NCI-H1930 (cell line): Measurements from ENCODE around the gene CCBE1.

Source experiments
- DNase-seq, 2 experiments: peaks; one replicate each; lab custom pipeline; 2025; lab: John Stamatoyannopoulos, UW

Gene CCBE1

DNA sequence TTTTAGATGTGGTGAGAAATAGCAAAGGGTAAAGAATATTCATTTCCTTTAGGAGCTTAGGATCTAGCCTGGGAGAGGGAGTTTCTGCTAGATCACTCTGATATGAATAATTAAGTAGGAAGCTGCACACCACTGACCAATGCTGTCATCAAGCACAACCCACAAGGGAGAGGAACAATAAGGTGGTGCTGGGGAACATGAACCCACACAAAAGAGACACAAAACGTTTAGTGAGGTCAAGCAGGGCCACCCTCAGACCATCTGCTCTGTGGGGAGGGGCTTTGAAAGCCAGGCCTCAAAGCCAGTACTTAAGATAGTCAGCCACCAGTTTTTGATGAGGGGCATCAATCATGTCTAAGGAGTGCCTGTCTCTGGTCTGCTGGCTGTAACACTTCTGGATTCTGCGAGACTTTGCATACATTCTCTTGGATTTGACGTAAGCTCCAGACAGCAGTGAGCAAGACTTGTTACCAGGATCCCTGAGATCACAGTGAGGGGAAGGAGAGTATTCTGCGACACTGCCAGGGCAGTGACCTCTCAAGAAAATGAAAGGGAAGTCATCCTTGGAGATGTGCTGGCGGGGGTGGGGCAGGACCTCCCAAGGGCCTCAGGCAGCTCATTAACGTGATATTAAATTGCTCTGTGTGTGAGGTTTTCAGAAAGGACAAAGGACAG, 127.0 kb downstream of the CCBE1 start:
- no peak for DNase-seq

DNA sequence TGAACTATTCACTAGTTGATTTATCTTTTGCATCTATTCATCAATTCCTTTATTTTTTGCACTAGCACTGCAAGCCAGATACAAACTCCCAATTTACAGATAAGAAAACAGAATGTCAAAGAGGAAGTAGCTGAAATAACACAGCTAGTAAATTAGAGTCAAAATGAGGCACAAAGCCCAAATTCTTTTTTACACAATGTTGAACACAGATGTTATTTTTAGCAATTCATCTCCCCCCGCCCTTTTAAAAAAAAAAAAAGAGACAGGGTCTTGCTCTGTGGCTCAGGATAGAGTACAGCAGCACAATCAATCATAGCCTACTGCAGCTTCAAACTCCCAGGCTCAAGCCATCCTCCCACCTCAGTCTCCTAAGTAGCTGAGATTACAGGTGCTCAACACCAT, 127.8 kb downstream of the CCBE1 start:
- no peak for DNase-seq

DNA sequence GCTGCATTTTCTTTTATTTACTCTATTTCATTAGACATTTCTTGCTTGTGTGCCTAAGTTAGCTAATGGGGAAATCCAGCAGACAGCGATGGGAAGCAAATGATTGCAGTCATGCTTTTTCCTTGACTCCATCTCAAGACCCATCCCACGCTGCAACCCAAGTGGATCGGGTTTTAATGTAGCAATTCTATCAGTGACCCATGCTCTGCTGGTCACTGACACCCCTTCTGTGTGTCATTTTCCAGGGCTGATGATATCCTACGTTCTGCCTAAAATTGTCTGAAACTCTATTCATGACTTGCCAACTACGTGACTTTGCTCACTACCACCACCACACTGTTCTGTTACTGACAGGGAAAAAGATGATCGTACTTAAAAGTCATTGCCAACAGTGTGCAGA, 129.8 kb downstream of the CCBE1 start:
- DNase-seq: no peak

DNA sequence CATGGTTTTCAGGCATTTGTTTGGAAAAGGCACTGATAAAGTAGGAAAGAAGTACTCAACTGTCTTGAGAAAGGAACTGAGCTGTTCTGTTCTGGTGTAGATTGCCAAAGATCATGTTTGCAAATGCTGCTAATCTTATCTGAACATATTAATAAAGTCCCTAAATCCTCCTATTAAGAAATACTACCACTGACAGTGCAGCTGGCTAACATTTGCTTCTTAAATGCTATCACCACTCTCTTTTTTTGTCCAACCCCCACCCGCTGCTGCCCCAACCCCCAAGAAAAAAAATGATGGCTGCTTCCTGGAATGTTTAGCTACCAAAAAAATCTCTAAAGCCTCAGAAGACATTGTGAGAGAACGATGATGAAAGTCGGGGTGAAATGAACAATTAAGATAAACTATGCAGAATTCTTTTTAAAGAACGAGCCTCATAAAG, 130.7 kb downstream of the CCBE1 start:
- DNase-seq: no peak

DNA sequence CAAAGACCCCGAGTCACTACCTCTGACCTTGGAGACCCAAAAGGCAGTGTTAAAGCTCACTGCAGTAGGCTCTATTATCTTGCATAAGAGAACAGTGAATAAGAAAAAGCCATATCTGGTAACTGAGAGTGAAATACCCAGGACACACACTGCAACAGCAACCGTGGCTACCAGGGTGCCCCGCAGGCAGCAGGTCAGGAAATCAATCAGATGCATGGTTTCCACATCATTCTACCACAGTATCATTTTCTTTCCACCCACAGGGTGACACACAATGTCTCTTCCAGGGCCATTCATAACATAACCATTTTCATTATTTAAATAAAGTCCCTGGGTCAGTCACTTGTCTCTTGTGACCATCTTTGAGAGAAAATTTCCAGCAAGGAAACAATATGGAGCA, 131.3 kb downstream of the CCBE1 start:
- no peak for DNase-seq

DNA sequence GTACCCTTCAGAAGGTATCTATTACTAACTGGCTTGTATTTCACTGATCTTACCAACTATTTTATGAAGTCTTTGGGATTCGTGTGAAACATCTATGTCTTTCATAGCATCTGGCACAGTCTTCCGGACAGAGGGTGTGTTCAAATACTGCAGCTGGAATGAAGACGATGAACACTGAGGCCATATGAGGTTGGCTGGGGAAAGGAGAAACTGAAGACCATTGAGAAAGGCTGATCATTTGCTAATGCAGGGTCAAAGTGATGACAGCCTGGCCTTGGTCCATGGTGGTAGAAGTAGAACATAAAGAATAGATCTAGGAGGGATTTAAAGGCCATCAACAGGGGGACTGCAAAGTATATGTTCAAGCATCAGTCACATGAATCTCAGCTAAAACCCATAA, 132.7 kb downstream of the CCBE1 start:
- DNase-seq: no peak

DNA sequence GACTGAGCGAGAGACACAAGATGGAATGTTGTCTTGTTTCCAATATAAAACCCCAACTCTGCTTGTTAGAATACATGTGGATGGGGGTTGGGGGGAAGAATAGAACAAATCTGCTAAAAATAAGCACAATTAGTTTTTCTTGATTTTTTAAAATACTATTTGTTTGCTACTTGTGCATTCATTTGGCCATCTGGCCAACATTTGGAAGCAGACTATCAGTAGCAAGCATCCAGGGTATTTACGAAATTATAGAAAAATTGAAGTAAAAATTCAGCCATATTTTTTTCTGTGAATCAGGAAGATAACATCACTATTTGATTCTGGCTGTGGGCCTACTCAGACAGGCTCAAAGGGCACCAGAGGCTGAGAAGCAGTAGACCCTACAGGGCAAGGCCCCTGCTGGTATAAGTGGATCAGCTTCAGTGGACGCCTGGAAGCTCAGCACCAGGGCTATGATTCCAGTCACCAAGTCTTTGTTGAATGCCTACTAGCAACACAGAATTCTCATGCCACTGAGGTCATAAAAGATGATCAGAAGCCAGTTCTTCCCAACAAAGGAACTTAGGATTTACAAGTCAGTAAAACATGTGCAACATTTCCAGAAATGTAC, 133.9 kb downstream of the CCBE1 start:
- DNase-seq: no peak

DNA sequence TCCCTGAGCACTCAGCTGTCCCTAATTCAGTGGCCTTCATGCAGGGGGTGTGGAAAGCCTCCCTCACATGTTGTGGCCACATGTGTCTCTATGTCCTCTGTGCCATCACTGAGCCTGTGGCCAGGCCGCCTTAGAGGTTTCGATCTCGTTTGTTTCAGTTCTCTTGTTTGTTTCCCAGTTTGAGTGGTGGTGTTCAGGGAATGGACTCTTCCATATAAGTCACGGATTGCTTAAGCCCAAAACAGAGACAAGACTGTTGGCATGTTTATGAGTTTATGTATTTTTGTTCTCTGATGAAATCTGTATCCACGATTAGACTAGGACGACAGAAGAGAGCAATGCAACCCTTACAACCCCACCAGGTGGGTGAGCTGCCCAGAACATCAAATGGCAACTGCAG, 134.5 kb downstream of the CCBE1 start:
- DNase-seq: no peak

DNA sequence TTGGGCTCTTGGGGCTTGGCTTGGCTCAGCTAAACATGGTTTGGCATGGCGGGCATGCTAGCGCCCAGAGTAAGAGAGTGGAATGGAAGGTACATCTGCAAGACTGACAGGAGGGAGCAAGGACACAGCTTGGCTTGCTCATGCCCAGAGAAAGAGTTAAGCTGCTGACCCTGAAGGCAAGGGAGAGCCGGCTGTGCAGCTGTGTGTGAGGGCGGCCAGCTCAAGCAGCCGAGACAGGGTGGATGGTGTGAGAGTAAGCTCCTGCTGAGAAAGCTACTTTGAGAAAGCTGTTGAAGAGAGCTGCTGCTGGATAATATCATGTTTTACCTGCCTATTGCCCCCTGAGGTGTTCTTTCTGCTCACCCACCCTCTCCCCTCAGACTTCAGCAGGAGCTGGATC, 135.6 kb downstream of the CCBE1 start:
- DNase-seq: no peak

DNA sequence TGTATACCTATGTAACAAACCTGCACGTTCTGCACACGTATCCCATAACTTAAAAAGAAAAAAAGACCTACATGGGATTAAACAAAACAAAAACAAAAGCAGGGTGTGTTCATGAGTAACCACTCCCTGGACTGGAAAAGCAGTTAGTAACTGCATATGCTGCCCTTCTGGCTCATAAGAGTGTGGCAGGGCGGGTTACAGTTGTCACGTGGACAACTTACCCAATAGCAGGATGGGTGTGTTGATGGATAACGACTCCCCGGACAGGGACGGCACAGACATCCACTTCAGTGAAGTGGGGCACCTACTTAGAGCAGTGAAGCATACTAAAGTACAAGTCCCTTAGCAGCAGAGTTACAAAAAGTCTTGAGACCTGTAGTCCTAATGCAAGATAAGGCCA, 136.7 kb downstream of the CCBE1 start:
- no peak for DNase-seq

DNA sequence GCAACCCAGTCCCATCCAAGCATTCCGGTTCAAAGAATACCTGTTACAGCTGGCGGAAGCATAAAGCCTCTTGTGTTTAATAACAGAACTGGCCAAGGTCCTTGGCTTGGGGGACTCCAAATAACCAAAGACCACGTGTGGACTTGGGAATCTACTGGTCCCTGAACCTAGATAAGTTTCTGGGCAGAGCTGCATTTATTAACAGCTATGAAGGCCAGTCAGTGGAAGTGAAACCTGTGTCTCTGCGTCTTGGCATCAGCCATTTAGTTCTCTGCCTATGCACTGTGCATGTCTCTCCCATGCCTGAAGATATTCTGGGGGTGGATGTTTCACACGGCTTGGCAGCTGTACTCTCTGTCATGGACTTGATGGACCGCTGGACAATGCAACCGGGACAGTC, 137.7 kb downstream of the CCBE1 start:
- no peak for DNase-seq

DNA sequence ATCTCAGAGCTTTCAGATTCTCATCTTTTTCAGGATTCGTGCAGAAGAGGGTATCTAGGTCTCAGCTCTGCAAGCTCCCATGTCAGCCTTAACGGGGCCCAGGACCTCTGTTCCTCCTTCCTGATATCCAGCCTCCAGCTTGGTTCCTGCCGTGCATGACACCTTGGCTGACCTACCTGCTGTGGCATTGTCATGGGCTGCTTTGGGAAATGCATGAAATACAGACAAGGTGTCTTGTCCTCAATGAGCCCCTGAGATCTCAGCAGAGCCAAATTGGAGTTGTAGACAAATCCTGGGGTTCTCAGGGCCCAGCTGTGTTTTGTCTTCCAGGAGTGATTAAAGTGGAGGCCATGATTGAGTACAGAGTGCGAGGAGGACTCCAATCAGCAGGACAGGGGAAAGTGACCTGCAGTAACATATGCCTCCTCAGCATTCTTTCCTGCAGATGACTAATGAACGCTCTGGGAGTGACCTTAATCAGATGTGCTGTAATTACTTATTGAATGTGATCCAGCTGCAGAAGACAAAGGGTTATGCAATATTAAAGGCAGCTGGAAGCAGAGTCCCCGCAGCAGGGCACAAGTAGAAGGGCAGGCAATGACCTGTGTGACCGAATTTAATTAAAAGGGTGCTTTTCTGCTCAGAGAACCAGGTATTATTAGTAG, 141.1 kb downstream of the CCBE1 start:
- no peak for DNase-seq

DNA sequence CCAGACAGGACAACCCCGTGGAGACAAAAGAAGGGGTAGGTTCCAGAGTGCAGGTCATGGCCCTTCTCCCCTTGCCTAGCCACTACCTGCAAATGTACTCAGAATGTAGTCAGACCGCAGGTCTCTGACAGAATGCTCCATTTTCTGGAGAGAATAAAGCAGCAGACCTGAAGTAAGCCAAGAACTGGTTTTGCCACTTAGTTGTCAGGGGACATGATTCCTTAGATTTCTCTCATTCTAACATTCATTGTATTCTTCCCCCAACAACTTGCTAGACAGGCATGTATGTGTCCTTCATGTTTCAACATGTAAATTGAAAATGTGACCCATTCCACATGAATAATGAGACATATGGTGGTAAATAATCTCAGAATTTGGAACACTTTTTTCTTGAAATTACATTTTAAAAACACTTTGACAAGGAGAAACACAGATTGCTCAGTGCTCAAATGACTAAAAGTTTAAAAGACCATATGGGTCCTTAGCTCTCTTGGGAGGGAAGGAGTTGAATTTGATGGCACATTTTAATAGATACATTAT, 142.4 kb downstream of the CCBE1 start:
- no peak for DNase-seq

DNA sequence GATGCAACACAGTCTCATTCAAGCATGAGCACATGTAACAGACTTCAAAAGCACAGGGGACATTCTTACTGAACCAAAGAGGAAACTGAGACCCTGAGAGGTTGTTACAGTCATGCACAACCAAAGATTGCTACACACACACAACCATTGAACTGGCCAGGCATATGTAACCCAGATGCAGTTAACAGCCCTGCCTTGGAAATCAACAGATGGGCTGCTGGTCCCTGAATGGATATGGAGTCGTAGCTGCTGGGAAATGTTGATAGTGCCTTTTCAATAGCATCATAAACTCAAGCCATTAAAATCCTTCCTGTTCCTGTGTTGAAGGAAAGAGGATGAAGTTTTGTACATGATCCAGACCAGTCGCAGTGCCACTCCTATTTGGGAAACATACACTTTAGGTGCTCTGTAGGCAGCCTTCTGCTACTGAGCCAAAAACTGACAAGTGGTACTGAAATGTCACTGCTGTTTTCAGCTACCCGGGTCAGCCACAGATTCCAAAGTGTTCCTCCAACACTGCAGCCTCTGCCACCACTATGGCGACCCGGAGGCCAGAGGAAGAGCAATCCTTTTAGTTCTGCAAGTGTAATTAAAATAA, 143.9 kb downstream of the CCBE1 start:
- no peak for DNase-seq

DNA sequence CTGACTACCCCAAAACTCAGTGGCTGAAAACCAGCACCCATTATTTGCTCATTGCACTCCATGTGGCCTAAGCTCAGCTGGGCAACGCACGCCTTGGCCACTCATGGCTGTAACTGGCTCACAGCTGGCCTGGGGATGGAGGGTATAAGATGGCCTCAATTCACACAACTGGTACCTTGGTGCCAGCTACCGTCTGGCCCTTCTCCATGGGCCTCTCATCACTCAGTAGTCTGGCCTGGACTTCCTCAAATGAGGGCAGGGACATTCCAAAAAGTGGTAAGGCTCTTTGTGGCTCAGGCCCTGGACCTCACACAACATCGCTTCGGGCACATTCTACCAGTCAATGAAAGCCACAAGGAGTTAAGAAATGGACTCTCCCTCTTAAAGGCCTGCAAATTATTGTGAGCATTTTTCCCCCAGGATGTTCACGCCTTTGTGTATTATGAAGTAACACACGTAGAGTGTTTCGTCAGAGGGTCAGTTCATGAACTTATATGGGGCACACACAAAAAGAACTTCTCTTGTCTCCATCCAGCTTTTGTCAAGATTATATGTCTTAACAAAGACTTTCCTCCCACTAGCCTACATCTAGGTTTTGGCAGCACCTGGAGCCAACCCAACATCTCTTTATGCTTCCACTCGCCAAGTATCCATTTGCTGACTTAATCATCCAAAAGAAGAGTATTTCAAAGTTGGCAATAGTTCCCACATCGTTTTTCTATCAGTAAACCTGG, 145.2 kb downstream of the CCBE1 start:
- no peak for DNase-seq

DNA sequence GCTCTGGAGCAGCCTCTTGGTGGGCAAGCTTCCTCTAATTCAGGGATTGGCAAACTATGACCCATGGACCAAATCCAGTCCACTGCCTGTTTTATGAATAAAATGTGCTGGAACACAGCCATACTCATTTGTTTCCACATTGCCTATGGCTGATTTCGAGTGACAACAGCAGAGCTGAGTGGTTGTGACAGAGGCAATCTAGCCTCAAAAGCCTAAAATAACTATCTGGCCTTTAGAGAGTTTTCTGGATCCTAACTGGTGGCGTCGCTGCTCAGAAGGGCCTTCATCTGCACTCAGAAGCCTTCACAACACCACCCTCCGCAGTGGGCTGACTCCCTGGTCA, 147.1 kb downstream of the CCBE1 start:
- DNase-seq: no peak

DNA sequence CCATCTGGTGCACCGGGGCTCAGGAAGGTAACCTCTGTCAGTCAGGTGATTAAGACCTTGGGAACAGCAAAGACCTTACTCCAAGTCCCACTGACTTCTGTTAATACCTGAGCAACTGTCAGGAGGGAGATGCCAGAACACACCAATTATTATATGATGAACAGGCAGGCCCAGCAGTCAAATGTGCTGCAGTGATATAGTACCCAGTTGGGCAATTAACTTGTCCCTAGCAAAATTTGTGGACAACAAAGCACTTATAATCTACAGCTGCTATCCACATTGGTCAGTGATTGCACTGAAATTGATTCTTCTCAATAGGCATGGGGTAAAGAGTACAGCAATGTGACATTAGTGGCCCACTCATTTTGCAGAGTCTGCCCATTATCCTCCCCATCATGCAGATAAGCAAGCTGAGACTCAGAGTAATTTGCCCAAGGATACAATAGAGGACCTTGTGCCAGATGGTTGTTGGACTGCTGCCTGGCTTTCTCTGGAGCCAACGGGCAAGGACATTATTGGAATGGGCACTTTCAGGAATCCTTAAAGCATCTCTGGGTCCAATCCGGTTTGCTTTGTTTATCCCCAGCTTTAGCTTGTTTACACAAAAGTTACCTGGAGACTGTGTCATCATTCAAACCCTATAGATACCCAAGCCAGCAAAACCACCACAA, 147.6 kb downstream of the CCBE1 start:
- DNase-seq: no peak

DNA sequence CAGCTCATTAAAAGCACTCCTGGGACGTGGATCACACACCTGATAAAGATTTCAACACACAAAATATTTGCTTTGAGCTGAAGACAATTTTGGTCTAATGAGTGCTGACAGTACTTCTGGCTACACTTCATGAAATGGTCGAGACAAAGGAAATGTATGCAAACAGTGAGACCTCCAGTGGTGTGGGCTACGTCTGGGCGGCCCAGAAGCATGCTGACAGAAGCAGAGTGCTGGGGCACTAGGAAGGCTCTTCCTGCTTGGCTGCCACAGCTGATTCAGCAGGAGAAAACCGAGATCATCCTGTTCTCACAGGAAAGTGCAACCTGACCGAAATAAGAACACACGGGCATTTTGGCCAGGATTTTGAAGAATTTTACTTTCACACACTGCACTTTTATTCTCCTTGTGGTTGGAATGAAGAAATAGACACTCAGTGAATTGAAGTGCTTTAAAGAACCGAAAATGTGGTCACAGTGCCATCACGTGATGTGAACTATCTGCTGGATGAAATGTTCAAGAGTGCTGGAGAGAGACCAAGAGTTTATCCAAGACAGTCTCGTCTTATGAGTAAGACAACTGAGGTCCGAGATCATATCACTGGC, 149.5 kb downstream of the CCBE1 start:
- no peak for DNase-seq

DNA sequence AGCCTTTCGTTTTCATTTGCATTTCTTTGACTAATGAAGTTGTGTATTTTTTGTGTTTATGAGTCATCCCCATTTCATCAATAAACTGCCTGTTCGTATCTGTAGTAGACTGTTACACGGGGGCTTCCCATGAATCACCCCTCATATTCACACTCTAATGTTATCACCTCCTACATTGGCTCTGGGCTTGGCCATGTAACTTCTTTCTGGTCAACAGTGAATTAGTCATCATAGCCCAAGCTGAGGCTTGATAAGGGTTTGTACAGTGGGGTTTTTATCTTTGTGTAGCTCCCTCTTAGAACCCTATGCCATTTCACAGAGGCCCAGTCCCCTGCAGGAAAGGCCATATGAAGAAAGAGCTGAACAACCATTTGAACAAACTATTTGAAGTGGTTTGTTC, 151.0 kb downstream of the CCBE1 start:
- DNase-seq: no peak

DNA sequence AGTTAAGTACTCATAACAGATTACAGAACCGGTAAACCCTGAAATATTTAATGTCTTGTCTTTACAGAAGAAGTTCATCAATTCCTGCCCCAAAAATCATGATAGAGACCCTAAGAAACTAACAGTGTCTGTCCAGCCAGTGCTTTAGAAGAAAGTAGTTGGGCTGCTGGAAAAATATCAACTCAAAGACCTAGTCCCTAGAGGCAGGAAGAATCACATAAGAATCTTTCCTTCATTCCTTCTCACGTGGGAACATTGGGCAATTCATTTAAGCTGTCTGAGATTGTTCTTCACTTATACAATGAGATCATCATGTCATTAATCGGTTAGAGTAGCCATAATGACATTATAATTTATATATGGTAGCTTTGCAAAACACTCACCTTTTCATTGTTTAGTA, 156.4 kb downstream of the CCBE1 start:
- DNase-seq: no peak

DNA sequence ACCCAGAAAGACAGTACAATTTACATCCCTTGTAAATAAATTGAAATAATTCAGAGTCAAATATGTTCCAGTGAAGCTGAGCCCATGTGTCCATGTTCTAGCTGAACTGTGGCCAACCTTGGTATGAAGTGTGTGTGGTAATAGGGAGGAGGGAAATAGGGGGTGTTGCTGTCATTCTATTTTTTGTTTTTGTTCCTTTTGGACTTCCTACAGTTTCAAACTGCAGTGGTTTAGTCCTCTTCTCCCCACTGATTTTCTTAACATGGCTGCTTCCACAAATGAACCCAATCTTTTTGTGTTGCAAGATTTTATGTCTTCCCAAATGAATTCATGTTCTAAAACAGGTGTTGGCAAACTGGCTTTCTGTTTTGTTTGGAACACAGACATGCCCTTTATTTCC, 156.9 kb downstream of the CCBE1 start:
- no peak for DNase-seq
